T follicular helper cell (primary cell): ENCODE results near the gene FAM114A1.
"Not testable (repeated sequence)": the region's sequence is repeated elsewhere in the genome, so short reads cannot be mapped to it uniquely, and the experiment has no call there.

Experiments used
- DNase-seq: peaks from one replicate; pipeline ENCODE4 v3.0.0-alpha.2; 2020; ENCODE audit warnings: low read depth

The FAM114A1 gene

DNA sequence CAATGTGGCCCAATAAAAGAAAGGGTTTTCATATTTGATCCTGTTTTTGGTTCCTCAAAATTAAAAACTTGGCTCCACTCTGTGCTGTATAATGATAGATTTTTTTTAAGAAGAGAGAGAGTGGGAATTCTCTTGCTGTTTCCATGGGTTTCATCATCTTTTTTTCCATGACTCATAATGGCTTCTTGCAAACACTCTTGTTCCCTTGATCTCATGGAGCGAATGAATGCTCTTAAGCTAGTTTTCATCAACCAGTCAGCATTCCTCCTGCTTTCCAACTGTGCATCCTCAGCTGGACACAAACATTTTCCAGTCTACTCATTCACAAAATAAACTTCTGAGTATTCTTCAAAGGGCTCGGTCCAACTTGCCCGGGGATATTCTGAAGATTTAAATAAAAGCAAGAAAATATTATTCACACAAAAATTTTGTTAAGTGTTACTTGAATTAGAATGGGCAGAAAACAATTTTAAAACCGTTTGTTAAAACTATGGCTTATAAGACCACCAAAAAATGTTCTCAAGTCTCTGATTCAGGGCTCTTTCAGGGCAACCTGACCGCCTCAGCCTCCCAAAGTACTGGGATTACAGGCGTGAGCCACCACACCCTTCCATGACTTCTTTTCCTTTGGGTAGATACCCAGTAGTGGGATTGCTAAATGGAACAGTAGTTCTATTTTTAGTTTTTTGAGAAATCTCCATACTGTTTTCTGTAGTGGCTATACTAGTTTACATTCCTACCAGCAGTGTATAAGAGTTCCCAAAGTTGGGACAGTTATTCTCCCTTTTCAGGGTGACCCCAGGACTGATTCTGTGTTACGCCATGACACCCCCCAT lies 99.9 kb downstream of the FAM114A1 start:
- no peak for DNase-seq

DNA sequence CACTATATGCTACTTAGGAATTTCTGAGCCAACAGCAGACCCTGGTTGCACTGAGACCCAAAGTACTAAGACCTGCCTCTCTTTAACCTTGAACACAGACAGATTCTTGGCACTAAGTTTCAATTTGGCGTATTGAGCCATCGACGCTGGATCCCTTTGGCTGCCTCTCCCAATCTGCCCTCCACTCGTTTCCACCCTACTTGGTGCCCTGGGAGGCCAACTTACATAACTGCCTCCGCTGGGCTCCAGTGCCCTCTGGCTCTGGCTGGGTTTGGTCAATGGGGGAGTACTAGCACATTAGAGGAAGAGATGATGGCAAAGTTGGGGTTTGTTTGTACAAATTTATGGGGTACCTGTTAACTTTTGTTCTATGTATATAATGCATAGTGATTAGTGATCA lies 101.1 kb downstream of the FAM114A1 start:
- DNase-seq: no peak

DNA sequence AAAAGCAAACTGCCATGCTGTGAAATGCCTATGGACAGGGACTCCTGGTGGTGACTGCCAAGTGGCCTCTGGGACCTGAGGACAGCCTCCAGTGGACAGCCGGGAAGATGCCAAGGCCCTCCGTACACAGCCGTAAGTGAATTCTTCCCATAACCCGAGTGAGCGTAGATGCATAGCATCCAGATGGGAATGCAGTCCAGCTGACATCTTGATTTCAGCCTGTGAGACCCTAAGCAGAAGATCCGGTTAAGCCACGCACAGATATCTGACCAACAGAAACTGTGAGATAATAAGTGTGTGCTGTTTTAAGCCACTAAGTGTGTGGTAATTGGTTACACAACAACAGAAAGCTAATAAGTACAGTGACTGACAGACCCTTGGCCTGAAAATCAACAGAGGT lies 108.7 kb downstream of the FAM114A1 start:
- no peak for DNase-seq

DNA sequence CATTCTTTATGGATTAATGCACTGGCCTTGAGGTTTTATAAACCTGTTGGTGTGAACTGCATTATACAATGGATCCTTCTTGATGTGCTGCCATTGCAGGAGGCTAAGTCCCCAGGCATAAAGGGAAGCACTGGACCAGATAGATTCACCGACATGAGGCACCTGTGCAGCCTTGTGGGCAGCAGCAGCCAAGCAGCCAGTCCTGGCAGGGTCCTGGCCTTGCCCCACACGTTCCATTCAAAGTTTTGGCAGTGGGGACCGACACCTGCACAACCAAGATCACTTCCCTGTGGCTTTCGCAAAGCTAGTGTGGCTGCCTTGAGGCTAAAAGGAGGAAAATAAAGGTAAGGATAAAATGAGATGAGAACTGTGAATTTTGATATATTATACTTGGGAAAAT lies 111.5 kb downstream of the FAM114A1 start:
- DNase-seq: no peak

DNA sequence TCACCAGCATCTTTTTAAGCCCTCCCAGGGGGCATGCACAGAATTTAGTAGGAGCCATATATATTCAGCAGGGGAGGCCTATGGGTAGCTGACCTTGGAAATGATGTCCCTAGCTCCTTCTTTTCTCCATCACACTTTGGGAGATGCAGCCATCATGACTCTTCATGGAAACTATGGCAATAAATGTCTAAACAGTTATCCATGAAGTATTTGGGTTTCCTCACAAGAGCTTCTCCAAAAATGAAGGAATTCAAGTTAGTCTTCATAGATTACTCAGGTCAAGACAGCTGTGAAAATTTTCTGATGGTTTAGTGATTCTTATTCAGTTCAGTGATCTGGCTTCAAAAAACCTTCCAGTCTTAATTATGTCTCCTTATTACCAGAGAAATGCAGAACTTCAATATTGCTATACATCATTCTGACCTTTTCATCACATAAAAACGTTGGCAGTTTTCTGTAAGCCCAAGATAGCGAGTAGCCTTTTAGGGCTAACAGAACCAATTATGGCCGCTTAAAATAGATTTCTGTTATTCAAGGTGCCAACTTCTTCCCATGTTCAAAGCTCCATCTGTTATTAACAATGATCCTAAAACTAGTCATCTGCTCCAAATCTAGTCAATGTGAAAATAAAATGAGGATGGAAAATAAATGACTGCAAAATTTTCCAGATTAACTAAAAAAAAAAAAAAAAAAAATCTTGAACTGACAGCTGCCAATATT lies 112.1 kb downstream of the FAM114A1 start:
- no peak for DNase-seq

DNA sequence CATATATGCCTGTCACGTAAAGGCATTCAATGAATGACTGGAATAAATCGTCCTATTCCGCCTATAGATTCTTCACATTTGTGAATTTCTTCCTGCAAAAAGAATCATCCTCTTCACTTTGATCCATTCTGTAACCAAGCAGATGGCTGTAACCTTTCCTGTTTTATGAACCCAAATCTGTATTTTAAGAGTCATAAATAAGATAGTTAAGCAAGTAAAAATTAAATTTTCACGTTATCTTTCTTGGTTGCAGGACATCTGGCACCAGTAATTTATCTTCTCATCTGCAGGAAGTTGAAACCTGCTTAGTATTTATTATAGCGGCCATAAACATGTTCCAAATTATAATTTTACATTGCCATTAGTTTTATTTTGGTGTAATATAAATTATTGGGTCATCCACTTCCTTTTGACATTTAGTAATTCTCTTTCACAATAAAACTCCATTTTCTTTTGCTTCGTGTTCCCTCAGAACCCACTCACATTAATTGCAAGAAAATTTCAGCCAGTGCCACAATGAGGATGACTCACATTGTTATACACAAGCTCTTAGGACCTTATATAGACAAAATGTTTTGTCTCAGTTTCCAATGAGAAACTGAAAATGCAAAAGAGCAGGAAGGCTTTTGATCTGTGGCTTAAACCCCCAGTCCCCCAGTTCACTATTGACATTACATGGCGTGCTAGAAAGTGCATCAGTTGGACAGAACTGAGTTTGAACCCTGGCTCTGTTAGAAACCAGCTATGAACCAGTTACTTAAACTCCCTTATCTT lies 113.5 kb downstream of the FAM114A1 start:
- DNase-seq: no peak

DNA sequence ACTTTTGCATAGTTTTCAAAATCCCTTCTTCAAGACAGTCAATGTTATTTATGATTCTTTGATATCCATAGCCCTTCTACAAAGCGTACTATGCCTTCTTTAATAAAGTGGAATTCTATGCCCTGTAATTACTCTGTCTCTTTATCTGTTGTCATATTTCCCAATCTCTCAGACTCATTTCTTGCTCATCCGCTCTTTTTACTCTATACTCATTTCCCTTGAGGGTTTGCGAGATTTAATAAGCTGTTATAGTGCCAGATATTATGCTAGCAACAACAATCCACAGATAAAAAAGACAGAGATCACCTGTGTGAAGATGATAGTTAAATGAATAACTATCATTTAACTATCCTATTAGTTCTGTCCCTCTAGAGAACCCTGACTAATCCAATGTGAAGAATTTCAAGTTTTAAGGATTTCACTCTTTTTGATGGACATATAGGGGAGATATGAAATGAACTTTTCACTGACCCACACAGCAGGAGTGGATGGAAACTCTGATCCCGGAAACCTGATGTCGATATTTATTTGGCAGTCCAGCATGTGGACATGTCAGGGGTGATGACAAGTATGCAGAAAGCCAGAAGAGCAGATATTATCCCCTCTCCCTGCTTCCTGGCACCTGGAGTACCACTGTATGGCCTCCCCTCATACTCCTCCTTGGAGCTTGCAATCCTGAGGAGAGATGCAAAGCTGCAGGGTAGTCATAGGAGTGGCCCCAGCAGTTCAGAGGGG lies 114.9 kb downstream of the FAM114A1 start:
- no peak for DNase-seq

DNA sequence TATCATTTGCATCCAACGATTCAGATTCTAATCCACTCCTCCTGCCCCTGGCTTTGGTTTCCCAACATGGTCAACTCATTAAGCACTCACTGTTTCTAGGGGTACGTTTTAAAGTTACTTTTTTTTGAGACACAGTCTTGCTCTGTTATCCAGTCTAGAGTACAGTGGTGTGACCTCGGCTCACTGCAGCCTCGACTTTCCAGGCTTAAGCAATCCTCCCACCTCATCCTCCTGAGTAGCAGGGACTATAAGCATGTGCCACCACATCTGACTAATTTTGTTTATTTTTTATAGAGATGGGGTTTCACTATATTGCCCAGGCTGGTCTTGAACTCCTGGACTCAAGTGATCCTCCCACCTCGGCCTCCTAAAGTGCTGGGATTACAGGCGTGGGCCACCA lies 115.7 kb downstream of the FAM114A1 start:
- no peak for DNase-seq

DNA sequence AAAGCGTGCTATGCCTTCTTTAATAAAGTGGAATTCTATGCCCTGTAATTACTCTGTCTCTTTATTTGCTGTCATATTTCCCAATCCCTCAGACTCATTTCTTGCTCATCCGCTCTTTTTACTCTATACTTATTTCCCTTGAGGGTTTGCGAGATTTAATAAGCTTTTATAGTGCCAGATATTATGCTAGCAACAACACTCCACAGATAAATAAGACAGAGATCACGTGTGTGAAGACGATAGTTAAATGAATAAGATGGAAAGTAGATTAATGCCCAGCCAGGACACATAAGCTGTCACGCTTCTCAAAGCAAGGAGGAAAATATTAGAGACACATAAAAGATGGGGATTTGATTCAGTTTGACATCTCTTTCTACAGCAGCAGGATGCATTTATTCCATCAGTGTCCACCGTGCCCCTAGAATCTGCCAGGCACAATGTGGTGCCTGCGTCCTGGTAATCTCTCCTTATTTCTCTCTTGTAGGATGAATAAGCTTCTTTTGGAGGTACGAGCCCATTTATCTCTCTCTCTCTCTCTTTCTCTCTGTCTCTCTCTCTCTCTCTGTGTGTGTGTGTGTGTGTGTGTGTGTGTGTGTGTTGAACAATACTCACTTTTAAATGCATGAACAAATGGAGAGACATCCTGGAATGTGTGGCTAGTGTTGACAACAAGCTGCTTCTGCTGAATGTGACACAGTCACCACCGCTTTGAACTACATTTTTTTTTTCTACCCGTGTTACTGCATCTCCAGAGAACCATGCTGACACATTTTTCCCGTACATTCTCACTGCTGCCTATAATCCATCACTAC lies 116.4 kb downstream of the FAM114A1 start:
- no peak for DNase-seq

DNA sequence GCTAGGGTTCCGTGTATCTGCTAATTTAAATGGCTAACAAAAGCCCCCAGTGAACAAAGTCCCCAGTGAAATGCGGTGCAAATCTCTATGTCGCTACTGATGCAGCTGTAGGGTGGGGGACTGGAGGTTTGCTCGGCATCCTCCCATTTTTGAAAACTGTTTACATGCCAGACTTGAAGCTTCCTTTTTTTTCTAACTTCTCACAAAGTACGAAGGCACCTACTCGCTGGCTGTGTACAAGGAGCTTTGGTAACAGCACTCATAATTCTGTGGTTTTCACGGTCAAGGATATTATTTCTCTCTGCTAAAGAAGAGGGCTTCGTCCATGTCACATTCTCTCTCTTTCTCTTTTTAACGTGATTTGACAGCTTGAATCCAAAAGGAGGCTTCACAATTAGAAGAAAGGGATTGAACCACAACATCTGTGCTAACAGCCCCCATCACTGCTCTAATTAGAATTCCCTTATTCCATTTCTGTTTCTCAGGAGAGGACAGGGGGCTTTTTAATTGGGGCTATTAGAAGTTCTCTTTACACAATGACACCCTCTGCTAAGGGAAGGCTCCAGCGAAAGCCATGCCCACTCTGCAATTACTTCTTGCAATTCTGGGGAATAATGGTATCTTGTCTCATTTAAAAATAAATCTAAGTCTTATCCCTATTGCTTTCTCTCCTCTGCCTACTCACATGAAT lies 117.9 kb downstream of the FAM114A1 start:
- no peak for DNase-seq

DNA sequence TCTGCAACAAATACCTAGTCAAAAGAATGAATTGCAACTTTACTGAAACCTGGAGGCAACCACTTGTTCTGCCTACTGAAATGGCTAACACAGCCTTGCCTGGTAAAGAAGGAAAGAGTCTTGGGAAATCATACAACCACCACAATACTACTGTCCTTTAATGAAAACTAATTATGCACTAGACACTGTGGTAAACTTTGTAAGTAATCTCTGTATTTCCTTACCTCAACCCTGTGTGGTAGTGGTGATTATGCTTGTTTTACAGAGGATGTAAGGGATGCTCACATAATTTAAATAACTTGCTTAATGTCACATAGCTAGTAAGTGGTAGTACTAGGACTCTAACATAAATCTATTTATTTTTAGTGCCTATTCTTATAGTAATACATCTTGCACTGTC lies 119.9 kb downstream of the FAM114A1 start:
- no peak for DNase-seq

DNA sequence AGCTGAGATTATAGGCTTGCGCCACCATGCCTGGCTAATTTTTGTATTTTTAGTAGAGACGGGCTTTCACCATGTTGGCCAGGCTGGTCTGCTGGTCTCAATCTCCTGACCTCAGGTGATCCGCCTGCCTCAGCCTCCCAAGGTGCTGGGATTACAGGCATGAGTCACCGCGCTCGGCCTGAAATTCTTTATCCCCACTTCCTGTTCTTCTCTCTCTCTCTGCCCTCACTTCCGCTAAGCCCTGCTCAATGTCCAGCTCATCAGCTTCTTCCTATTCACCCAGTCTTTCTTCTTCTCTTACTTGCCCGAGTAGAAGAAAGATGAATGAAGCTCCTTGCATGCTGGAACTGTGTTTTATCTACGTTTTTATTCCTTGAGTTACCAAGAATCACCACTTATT lies 120.7 kb downstream of the FAM114A1 start:
- not testable (repeated sequence) for DNase-seq

DNA sequence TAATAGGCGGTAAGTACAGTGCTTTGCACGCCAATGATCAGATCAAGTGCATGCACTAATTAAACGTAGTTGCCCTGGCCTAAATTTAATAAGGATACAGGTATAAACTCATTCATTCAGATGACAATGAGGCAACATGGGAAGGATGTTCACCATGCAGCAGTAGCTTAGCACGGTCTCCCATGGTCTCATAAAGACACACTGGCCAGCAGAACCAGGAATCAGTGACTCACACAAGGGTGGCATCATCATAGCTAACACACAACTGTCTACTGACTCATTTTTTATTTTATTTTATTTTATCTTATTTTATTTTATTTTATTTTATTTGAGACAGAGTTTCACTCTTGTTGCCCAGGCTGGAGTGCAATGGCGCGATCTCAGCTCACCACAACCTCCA lies 121.9 kb downstream of the FAM114A1 start:
- DNase-seq: no peak

DNA sequence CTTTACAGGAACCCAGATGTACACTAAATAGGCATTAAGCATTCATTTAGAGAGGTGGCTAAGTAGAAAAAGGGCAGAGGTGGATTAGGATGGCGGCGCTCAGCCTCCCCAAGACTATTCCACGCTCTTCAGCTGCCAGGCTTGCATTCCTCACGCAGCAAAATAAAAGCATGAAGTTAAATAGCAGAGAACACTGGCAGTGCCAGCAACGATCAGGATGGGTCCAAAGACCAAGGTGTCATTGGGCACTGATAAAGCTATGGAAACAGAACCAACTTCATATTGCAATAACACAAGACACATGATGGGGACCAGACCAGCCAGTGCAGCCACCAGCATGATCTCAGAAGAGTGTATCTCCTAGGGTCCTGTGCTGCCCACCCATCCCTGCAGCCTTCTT lies 122.6 kb downstream of the FAM114A1 start:
- DNase-seq: no peak

DNA sequence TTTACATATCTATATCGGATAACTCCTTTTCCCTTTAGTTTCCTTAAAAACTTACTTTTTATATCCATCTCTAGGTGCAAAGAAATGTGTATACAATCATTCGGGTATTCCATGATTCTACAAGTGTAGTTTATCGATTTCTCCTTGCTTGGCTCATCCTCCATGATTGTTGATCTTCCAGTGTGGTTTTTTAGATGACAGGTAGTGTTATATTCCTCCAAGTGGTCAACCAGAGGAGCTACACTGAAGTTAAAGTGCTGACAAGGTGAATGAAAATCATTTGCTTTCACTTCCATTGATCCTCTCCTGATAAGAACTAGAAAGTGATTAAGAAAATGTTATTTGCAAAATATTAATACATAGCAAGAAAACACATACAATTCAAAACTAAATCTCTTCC lies 126.1 kb downstream of the FAM114A1 start:
- DNase-seq: no peak

DNA sequence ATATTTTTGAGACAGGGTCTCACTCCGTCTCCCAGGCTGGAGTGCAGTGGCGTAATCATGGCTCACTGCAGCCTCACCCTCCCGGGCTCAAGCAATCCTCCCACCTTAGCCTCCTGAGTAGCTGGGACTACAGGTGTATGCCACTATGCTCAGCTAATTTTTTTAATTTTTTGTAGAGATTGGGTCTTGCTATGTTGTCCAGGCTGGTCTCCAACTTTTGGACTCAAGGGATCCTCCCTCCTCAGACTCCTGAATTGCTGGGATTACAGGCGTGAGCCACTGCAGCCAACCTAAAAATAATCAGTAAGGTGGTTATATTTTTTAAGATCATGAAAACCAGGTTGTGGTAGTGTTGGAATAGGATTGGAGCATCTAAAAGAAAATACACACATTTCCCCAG lies 126.5 kb downstream of the FAM114A1 start:
- no peak for DNase-seq
